ENCODE data around the gene PTPN1. TPM values are rescaled to one million over a fixed set of nuclear protein-coding genes. Genes with fewer than 3 reads are reported as not detected.

Gene PTPN1
- total RNA-seq, 1 donor from 2014 or later, result 26.0 TPM

DNA sequence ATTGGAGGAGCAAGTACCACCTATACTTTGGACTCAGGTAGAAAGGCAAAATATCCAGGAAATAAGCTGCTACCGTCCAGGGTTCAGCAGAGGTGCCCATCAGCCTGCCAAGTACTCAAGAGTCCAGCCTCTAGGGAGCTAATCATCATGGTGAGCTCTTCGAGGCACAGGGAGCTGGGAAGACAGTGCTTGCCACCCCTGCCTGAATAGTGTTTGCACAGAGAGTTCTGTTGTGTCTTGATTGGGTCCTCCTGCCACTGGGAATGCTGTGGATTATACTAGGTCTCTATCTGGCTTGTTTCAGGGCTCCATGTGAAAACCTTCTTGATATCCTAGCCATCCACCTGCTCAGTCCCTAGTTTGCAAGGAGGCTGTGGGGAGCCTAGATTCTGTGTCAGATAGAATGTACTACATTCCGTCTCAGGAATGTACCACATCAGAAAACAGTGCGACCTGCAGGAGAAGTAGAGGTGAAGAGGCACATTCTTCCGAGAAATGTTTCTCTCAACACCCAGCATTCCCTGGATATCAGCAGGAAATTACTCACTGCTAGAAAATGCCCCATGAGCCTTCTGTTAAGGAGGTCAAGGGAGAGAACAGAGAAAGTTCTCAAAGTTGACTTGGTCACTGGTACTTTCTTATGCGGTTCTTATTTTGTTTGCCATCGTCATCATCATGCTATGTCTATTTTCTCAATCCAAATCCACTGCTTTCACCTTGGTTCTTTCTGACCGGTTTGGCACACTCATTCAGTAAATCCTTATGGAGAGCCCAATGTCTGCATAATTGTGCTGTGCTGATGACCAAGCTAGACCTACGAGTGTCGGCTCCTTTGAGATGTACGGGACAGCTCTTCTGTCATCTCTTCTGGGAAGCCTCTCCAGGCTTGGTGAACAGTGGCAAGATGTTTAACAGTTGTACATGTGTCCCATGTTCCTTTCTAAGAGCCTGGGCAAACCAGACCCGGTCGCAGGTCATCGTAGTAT is 30.7 kb downstream of the PTPN1 start:
- no peak overlapping the region for H3K4me3 Mint-ChIP-seq (ENCODE audit: low read depth)
- no peaks in the 10 kb centered on the region for H3K27me3 Mint-ChIP-seq
- no peaks in the 10 kb centered on the region for H3K36me3 Mint-ChIP-seq (ENCODE audit: insufficient read depth)
- peak overlapping the region; percentile 64 for H3K27ac Mint-ChIP-seq
- no peaks in the 10 kb centered on the region for H3K9me3 Mint-ChIP-seq (ENCODE audit: low read depth)
- H3K4me1 Mint-ChIP-seq (ENCODE audit: low read depth), result peaks cover 16% of the 10 kb centered on the region
- DNase-seq (ENCODE audit: low spot score, unreplicated experiment), result no peak
- TF ChIP-seq, protein P1, sequence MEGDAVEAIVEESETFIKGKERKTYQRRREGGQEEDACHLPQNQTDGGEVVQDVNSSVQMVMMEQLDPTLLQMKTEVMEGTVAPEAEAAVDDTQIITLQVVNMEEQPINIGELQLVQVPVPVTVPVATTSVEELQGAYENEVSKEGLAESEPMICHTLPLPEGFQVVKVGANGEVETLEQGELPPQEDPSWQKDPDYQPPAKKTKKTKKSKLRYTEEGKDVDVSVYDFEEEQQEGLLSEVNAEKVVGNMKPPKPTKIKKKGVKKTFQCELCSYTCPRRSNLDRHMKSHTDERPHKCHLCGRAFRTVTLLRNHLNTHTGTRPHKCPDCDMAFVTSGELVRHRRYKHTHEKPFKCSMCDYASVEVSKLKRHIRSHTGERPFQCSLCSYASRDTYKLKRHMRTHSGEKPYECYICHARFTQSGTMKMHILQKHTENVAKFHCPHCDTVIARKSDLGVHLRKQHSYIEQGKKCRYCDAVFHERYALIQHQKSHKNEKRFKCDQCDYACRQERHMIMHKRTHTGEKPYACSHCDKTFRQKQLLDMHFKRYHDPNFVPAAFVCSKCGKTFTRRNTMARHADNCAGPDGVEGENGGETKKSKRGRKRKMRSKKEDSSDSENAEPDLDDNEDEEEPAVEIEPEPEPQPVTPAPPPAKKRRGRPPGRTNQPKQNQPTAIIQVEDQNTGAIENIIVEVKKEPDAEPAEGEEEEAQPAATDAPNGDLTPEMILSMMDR (IDR thresholded peaks at IDR 0.05; ENCODE audit: unreplicated experiment), result no peak

DNA sequence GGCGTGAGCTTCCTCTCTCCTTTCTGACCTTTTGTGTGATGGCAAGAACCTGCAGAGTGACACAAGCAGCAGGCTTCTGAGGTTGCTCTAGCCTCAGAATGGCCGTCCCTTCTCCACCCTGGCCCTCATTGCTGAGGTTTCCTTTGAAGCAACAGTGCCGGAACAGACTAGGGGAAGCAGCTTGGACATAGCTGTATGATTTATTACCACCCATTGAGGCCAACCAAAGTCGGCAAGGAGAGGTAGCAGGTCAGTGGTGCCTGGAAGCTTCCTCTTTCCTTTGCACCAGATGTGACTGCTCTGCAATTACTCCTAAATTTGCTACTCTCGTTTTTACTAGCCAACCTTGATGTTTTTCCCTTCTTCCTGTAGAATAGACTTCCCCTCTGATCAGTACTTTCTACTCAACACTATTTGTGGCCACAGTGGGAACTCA is 31.4 kb downstream of the PTPN1 start:
- no peak overlapping the region for H3K4me3 Mint-ChIP-seq (ENCODE audit: low read depth)
- H3K27me3 Mint-ChIP-seq, result no peaks in the 10 kb centered on the region
- H3K4me1 Mint-ChIP-seq (ENCODE audit: low read depth), result peaks cover 12% of the 10 kb centered on the region
- no peaks in the 10 kb centered on the region for H3K36me3 Mint-ChIP-seq (ENCODE audit: insufficient read depth)
- TF ChIP-seq, protein P1 (IDR thresholded peaks at IDR 0.05; ENCODE audit: unreplicated experiment), result no peak
- peak overlapping the region; percentile 64 for H3K27ac Mint-ChIP-seq
- no peaks in the 10 kb centered on the region for H3K9me3 Mint-ChIP-seq (ENCODE audit: low read depth)
- no peak for DNase-seq (ENCODE audit: low spot score, unreplicated experiment)

DNA sequence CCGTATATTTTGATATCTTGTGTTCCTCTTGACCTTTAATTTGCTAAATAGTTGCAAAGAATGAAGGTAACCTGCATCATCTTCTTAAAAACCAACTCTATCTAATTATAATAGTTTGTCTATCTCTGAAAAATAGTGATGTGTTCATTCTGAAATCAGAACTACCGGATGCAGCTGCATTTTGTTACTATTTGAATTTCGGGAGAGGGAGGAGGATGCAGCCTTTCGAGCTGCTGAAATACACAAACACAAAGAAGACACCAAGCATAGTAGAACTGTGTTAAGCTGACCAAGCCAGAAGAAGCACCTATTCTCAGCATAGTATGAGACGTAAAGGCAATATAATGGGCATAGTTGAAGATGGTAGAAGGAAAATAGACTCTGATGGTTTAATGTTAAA is 33.1 kb downstream of the PTPN1 start:
- no peak overlapping the region for H3K27ac Mint-ChIP-seq
- peaks cover 3% of the 10 kb centered on the region for H3K4me1 Mint-ChIP-seq (ENCODE audit: low read depth)
- peaks cover 2% of the 10 kb centered on the region for H3K36me3 Mint-ChIP-seq (ENCODE audit: insufficient read depth)
- TF ChIP-seq, protein P1 (IDR thresholded peaks at IDR 0.05; ENCODE audit: unreplicated experiment), result no peak
- no peak for DNase-seq (ENCODE audit: low spot score, unreplicated experiment)
- H3K9me3 Mint-ChIP-seq (ENCODE audit: low read depth), result no peaks in the 10 kb centered on the region
- H3K27me3 Mint-ChIP-seq, result no peaks in the 10 kb centered on the region
- no peak overlapping the region for H3K4me3 Mint-ChIP-seq (ENCODE audit: low read depth)

DNA sequence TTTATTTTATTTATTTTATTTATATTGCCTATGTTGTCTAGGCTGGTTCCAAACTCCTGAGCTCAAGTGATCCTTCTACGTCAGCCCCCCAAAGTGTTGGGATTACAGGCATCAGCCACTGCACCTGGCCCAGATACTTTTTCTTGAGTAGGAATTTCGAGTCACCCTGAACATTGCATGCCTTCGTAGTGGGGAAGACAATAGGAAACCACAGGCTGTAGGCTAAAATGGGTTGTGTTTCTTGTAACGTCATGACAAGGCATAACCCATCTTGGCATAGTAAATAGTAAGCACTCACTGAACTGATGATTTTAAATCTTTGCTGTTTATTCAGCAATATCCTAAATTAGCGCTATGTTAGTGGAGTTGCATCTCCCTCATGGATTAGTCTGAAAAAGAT is 34.9 kb downstream of the PTPN1 start:
- Mint-ChIP-seq H3K4me1 (ENCODE audit: low read depth) (peaks cover 5% of the 10 kb centered on the region), H3K9me3 (ENCODE audit: low read depth) (no peaks in the 10 kb centered on the region), H3K27me3 (no peaks in the 10 kb centered on the region), H3K27ac (no peak overlapping the region), H3K4me3 (ENCODE audit: low read depth) (no peak overlapping the region), H3K36me3 (ENCODE audit: insufficient read depth) (peaks cover 2% of the 10 kb centered on the region)
- TF ChIP-seq, protein P1 (IDR thresholded peaks at IDR 0.05; ENCODE audit: unreplicated experiment), result no peak
- no peak for DNase-seq (ENCODE audit: low spot score, unreplicated experiment)

DNA sequence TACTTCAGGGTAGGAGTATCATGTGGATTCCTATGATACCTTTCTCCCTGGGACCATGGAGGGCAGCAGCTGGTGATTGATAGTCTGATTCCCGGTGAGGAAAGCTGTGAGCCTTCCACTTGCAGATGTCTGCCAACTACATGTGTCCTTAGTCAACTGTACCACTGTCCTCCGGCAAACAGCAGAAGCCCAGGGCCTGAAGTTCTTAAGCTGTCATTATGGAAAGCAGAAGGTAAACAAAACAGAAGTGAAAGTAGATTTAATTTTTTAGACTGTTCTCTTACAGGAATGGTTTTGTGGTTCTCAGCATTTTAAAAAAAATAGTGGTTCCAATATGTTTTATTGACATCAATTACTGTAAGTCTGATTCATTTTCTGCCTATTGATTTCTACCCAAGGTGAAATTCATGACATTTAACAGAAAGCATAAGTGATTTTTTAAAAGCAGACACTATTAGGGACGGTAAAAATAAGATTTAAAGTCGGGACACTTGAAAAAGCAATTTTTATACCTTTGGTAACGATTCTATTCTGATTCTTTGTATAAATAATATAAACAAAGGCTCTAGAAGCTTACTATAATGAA is 36.6 kb downstream of the PTPN1 start:
- H3K36me3 Mint-ChIP-seq (ENCODE audit: insufficient read depth), result peaks cover 2% of the 10 kb centered on the region
- peaks cover 5% of the 10 kb centered on the region for H3K4me1 Mint-ChIP-seq (ENCODE audit: low read depth)
- no peaks in the 10 kb centered on the region for H3K9me3 Mint-ChIP-seq (ENCODE audit: low read depth)
- TF ChIP-seq, protein P1 (IDR thresholded peaks at IDR 0.05; ENCODE audit: unreplicated experiment), result no peak
- H3K27me3 Mint-ChIP-seq, result no peaks in the 10 kb centered on the region
- DNase-seq (ENCODE audit: low spot score, unreplicated experiment), result no peak
- no peak overlapping the region for H3K27ac Mint-ChIP-seq
- H3K4me3 Mint-ChIP-seq (ENCODE audit: low read depth), result no peak overlapping the region
